Peyer's patch (tissue), 4 donors: Measurements from ENCODE around the gene ZNF516.

Experiments used
- CTCF ChIP-seq, 6 experiments: fragments of 450-650 bp in 4 of 6; fragments of 200-600 bp in 2 of 6; sonication (generic) in 1 of 6; IDR thresholded peaks; one replicate each; pipeline ENCODE4 v1.5.1; 2017 to 2019; ENCODE audit warnings: antibody characterized with exemption in 6 of 6, mild to moderate bottlenecking in 3 of 6, moderate library complexity in 1 of 6
- POLR2A ChIP-seq, 2 donors: fragments of 450-650 bp; IDR thresholded peaks; one replicate each; pipeline ENCODE4 v1.5.1; 2017; ENCODE audit warnings: antibody characterized with exemption in 2 of 2, mild to moderate bottlenecking in 2 of 2, moderate library complexity in 2 of 2

DNA sequence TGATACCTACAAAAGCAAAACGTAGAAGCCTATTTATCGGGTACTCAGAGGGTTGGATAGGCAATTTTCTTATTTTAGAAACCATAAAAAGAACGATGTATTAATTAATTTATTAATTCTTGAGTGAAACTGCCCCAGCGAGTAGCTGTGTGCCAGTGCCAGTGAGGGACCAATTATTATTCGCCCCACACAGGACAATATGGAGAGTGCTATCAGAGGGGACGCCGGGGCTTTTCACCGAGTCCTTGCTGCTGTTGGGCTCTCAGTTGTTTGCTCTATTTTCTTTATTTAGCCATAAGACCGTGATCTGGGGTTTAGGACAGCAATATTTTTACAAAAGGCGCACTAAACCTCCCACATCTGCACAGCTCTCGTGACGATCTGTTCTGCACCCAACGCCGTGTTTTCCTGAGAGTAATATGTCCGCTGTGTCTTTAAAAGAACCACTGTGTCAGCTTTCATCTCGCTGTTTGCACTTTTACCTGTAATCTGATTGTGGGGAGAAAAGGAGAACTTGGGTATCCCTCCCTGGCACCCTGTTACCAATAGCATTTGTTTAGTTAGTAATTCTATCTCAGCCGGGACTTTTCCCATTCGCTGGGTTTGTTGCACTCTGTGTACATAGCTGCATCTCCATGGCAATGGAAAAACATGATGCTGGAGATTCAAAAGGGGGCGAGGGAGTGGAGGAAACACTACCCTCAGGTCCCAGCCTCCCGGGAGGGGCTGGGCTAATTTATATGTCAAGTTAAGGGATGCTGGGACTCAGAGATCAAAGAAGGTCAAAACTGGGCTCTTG lies 30.1 kb upstream of the ZNF516 start:
- no peak for TF ChIP-seq POLR2A (IDR thresholded peaks at IDR 0.05)
- no peak for TF ChIP-seq CTCF (IDR thresholded peaks at IDR 0.05)
